ENCODE data around the gene ARHGAP26. TPM values are rescaled to one million over a fixed set of nuclear protein-coding genes. Genes with fewer than 3 reads are reported as not detected.

Gene ARHGAP26
- total RNA-seq, 1 donor from 2014 or later = 42.1 TPM

GRCh38 chr5:143236682-143237081, 466.5 kb downstream of the ARHGAP26 start:
- H3K27me3 ChIP-seq (ENCODE audit: low read depth) = no peaks in the 10 kb centered on the region
- H3K36me3 ChIP-seq = no peaks in the 10 kb centered on the region
- no peak overlapping the region for H3K4me3 ChIP-seq
- DNase-seq (no peak), ATAC-seq (no peak)
- no peak overlapping the region for H3K27ac ChIP-seq
- no peaks in the 10 kb centered on the region for H3K4me1 ChIP-seq
- H3K9me3 ChIP-seq = no peaks in the 10 kb centered on the region
- TF ChIP-seq CTCF (IDR thresholded peaks at IDR 0.05) = no peak
- intact Hi-C loops (cut with DNase I) = no loop called here

GRCh38 chr5:143237664-143238063, 467.5 kb downstream of the ARHGAP26 start:
- H3K36me3 ChIP-seq = no peaks in the 10 kb centered on the region
- H3K4me1 ChIP-seq = no peaks in the 10 kb centered on the region
- no peak for TF ChIP-seq CTCF (IDR thresholded peaks at IDR 0.05)
- H3K9me3 ChIP-seq = no peaks in the 10 kb centered on the region
- DNase-seq (no peak), ATAC-seq (no peak)
- H3K27ac ChIP-seq = no peak overlapping the region
- no peaks in the 10 kb centered on the region for H3K27me3 ChIP-seq (ENCODE audit: low read depth)
- no peak overlapping the region for H3K4me3 ChIP-seq
- intact Hi-C loops (cut with DNase I) = no loop called here

GRCh38 chr5:143238620-143239019, 468.4 kb downstream of the ARHGAP26 start:
- no peak for ATAC-seq
- intact Hi-C loops (cut with DNase I) = no loop called here
- H3K4me3 ChIP-seq = no peak overlapping the region
- DNase-seq = no peak
- H3K36me3 ChIP-seq = no peaks in the 10 kb centered on the region
- H3K9me3 ChIP-seq = no peaks in the 10 kb centered on the region
- H3K27ac ChIP-seq = no peak overlapping the region
- no peak for TF ChIP-seq CTCF (IDR thresholded peaks at IDR 0.05)
- peaks cover 4% of the 10 kb centered on the region for H3K4me1 ChIP-seq
- no peaks in the 10 kb centered on the region for H3K27me3 ChIP-seq (ENCODE audit: low read depth)

- intact Hi-C loops (cut with DNase I) = no loop called here
- DNase-seq (no peak), ATAC-seq (no peak)
- H3K36me3 ChIP-seq = no peaks in the 10 kb centered on the region
- H3K9me3 ChIP-seq = no peaks in the 10 kb centered on the region
- H3K27ac ChIP-seq = no peak overlapping the region
- no peak for TF ChIP-seq CTCF (IDR thresholded peaks at IDR 0.05)
- H3K4me1 ChIP-seq = peaks cover 6% of the 10 kb centered on the region
- H3K27me3 ChIP-seq (ENCODE audit: low read depth) = no peaks in the 10 kb centered on the region
- H3K4me3 ChIP-seq = no peak overlapping the region
These were observed 469.8 kb downstream of the ARHGAP26 start for GRCh38 chr5:143239882-143240518.

GRCh38 chr5:143241892-143242291, 471.7 kb downstream of the ARHGAP26 start:
- Histone ChIP-seq H3K4me1 (peaks cover 6% of the 10 kb centered on the region), H3K27ac (no peak overlapping the region), H3K36me3 (no peaks in the 10 kb centered on the region), H3K9me3 (no peaks in the 10 kb centered on the region), H3K4me3 (no peak overlapping the region), H3K27me3 (ENCODE audit: low read depth) (no peaks in the 10 kb centered on the region)
- intact Hi-C loops (cut with DNase I) = no loop called here
- no peak for ATAC-seq
- DNase-seq = no peak
- TF ChIP-seq CTCF (IDR thresholded peaks at IDR 0.05) = no peak
